ENCODE data around the gene NSMCE3. TPM values are rescaled to one million over a fixed set of nuclear protein-coding genes. Genes with fewer than 3 reads are reported as not detected.
A peak's percentile ranks its signal among the peaks of the same experiment; 100 is the strongest.

NSMCE3 gene
- total RNA-seq, 1 donor from 2014 or later = 10.0 TPM

DNA sequence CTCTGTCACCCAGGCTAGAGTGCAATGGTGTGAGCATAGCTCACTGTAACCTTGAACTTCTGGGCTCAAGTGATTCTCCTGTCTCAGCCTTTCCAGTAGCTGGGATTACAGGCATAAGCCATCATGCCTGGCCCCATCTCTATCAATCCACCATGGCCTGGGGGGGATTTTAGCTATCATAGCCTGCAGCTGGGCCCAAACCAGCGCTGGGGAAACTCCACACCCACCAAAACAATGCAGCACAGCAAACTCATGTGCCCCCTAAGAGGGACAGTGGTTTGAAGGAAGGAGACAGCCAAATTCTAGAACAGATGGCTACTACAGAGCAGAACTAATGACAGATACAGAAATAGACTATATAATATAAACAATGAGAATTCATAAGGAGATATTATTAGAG is 13.8 kb upstream of the NSMCE3 start:
- Mint-ChIP-seq H3K27me3 (peaks cover 28% of the 10 kb centered on the region), H3K27ac (no peak overlapping the region), H3K36me3 (ENCODE audit: low read depth) (no peaks in the 10 kb centered on the region), H3K9me3 (no peaks in the 10 kb centered on the region), H3K4me1 (no peaks in the 10 kb centered on the region), H3K4me3 (no peak overlapping the region)
- intact Hi-C loops (cut with micrococcal nuclease) = no loop called here
- no peak for DNase-seq

DNA sequence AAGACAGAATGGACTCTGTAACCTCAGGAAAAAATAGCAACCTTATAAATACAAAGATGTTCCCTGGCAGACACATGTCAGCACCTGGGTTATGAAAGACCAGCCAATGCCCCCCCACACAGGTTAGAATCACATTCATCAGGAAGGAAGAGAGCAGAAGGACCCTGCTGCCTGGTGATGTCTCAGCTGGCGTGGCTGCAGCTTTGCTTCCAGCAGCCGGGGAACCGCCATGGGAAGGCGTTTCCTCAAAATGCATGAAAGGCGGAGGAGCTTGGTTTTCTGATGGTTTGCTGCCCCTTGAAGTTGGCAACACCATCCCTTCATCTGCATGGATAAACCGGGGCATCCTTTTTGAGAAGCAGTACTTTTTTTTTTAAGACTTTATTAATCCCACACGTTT is 10.9 kb upstream of the NSMCE3 start:
- H3K27me3 Mint-ChIP-seq = peaks cover 17% of the 10 kb centered on the region
- no peak for DNase-seq
- intact Hi-C loops (cut with micrococcal nuclease) = no loop called here

DNA sequence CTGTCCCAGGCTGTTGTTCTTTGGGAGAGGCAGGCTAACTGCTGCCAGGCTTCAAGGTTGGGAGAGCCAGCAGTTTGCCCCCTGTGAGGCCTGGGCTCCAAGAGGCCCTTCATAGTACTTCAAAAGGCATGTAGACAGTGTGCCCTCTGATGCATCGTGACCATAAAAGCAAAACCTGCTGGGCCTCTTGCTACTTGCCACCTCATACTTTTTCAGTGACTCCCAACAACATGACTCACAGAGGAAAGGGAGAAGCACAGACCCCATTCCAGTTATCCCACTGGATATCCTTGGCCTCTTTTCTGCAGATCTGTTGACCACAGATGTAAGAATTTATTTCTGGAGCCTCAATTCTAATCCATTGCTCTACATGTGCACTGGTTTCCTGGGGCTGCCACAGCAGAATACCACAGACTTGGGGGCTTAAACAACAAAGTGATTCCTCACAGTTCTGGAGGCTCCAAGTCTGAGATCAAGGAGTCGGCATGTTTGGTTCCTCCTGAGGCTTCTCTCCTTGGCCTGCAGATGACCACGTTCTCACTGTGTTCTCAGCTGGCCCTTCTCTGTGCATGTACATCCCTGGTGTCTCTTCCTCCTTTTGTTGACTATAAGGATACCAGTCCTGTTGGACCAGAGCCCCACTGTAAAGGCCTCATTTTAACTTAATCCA is 8.9 kb upstream of the NSMCE3 start:
- H3K27me3 Mint-ChIP-seq = peaks cover 6% of the 10 kb centered on the region
- H3K27ac Mint-ChIP-seq = no peak overlapping the region
- H3K9me3 Mint-ChIP-seq = no peaks in the 10 kb centered on the region
- DNase-seq = no peak
- no peaks in the 10 kb centered on the region for H3K36me3 Mint-ChIP-seq (ENCODE audit: low read depth)
- intact Hi-C loops (cut with micrococcal nuclease) = no loop called here
- H3K4me1 Mint-ChIP-seq = no peaks in the 10 kb centered on the region
- H3K4me3 Mint-ChIP-seq = no peak overlapping the region

More for the DNA sequence above, 10.9 kb upstream of the NSMCE3 start:
- no peaks in the 10 kb centered on the region for H3K4me1 Mint-ChIP-seq
- H3K9me3 Mint-ChIP-seq = no peaks in the 10 kb centered on the region
- H3K27ac Mint-ChIP-seq = no peak overlapping the region
- no peak overlapping the region for H3K4me3 Mint-ChIP-seq
- no peaks in the 10 kb centered on the region for H3K36me3 Mint-ChIP-seq (ENCODE audit: low read depth)

DNA sequence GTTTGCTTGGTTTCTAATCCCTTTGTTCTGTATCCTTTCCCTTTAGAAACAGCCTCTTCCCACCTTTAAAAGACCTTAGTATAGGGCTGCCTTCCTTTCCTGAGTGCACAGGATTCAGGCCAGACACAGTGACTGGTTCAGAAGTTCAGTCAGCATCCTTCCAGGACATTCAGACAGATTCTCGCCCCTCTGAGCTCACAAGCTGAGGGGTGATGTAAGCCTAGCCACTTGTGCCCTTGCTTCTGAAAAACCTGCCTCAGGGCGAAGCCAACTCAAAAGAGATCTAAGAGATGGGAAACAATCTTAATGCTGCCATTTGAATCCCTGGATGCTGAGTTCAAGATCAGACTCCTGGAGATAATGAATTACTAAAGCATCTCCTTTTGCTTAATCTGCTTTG is 6.7 kb upstream of the NSMCE3 start:
- no peak for DNase-seq
- intact Hi-C loops (cut with micrococcal nuclease) = no loop called here
- no peaks in the 10 kb centered on the region for H3K9me3 Mint-ChIP-seq
- H3K4me1 Mint-ChIP-seq = no peaks in the 10 kb centered on the region
- peaks cover 6% of the 10 kb centered on the region for H3K27me3 Mint-ChIP-seq
- no peaks in the 10 kb centered on the region for H3K36me3 Mint-ChIP-seq (ENCODE audit: low read depth)
- H3K27ac Mint-ChIP-seq = no peak overlapping the region
- H3K4me3 Mint-ChIP-seq = no peak overlapping the region

DNA sequence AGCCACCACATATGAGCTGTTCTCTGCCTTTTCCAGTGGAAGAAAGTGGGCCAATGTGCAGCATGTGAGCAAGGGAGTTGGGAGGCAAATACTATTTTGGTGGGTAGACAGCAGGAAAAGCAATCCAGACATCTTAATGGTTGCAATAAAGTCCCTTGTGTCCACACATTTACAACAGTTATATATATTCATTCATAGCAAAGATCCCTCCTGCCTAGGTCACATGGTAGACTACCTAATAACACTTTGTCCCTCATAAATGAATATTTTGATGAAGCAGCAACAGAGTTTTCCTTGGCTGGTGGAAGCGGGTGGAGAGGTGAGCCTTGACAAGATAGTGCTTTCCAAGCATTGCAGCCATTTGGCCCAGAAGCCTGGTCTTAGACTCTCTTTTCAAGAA is 6.2 kb upstream of the NSMCE3 start:
- H3K4me3 Mint-ChIP-seq = no peak overlapping the region
- H3K27me3 Mint-ChIP-seq = peaks cover 6% of the 10 kb centered on the region
- no peaks in the 10 kb centered on the region for H3K4me1 Mint-ChIP-seq
- no peaks in the 10 kb centered on the region for H3K9me3 Mint-ChIP-seq
- no peaks in the 10 kb centered on the region for H3K36me3 Mint-ChIP-seq (ENCODE audit: low read depth)
- no peak for DNase-seq
- intact Hi-C loops (cut with micrococcal nuclease) = no loop called here
- H3K27ac Mint-ChIP-seq = no peak overlapping the region

DNA sequence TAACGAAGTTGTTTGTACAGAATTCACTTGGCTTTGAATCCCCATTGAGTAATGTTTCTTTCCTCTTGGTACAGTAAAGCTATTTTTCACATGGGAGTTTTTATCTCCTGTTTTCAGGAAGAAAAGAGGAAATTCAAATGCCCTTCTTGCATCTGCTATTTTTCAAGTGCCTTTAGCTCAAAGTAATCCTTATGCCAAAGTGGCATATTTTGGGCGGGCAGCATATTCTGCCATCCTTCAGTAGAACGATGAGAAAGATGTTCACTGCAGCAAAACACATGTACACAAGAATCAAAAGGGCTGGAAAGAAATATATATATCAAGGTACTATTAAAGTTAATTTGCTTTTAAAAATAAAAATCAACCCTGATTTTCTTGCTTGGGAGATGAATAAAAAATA is 5.3 kb upstream of the NSMCE3 start:
- intact Hi-C loops (cut with micrococcal nuclease) = no loop called here
- H3K36me3 Mint-ChIP-seq (ENCODE audit: low read depth) = no peaks in the 10 kb centered on the region
- H3K4me3 Mint-ChIP-seq = no peak overlapping the region
- H3K27ac Mint-ChIP-seq = no peak overlapping the region
- DNase-seq = no peak
- peaks cover 3% of the 10 kb centered on the region for H3K27me3 Mint-ChIP-seq
- no peaks in the 10 kb centered on the region for H3K9me3 Mint-ChIP-seq
- peaks cover 8% of the 10 kb centered on the region for H3K4me1 Mint-ChIP-seq

DNA sequence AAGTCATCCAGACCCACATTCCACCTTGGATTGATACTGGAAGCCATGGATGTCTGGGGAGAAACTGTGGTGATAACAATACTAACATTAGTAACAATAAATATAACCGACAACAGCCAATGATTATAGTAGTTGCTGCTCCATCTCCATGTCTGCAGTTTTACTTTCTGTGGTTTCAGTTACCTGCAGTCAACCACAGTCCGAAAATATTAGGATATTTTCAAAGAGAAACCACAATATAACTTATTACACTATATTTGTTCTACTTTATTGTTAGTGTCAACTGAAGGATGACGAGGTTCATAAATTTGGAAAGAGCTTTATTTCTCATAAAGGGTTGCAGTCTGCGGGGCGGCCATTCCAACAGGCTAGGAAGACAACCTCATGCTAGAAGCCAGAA is 2.6 kb upstream of the NSMCE3 start:
- peaks cover 1% of the 10 kb centered on the region for H3K36me3 Mint-ChIP-seq (ENCODE audit: low read depth)
- no peaks in the 10 kb centered on the region for H3K9me3 Mint-ChIP-seq
- intact Hi-C loops (cut with micrococcal nuclease) = no loop called here
- no peak overlapping the region for H3K27ac Mint-ChIP-seq
- H3K27me3 Mint-ChIP-seq = peaks cover 3% of the 10 kb centered on the region
- DNase-seq = no peak
- no peak overlapping the region for H3K4me3 Mint-ChIP-seq
- H3K4me1 Mint-ChIP-seq = peaks cover 25% of the 10 kb centered on the region

DNA sequence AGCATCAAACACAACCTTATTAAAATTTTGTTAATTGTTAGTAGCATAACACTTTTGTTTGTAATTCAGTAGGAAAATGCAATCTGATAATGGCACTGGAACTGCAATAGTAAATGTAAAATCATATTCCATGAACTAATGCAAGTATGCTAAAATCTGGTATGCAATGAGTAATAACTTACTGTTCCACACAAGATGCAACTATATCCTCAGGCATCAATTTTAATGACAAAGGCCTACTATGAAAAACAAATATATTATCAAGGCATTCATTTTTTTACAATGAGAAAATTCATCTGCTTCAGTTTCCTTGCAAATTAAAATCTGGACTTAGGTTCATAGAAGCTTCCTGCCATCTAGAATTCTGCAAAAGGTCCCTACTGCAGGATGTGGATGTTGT is 1.4 kb upstream of the NSMCE3 start:
- intact Hi-C loops (cut with micrococcal nuclease) = no loop called here
- Mint-ChIP-seq H3K27ac (peak overlapping the region; percentile 97), H3K4me1 (peaks cover 37% of the 10 kb centered on the region), H3K4me3 (no peak overlapping the region), H3K9me3 (no peaks in the 10 kb centered on the region), H3K36me3 (ENCODE audit: low read depth) (peaks cover 5% of the 10 kb centered on the region), H3K27me3 (peaks cover 3% of the 10 kb centered on the region)
- DNase-seq = no peak

DNA sequence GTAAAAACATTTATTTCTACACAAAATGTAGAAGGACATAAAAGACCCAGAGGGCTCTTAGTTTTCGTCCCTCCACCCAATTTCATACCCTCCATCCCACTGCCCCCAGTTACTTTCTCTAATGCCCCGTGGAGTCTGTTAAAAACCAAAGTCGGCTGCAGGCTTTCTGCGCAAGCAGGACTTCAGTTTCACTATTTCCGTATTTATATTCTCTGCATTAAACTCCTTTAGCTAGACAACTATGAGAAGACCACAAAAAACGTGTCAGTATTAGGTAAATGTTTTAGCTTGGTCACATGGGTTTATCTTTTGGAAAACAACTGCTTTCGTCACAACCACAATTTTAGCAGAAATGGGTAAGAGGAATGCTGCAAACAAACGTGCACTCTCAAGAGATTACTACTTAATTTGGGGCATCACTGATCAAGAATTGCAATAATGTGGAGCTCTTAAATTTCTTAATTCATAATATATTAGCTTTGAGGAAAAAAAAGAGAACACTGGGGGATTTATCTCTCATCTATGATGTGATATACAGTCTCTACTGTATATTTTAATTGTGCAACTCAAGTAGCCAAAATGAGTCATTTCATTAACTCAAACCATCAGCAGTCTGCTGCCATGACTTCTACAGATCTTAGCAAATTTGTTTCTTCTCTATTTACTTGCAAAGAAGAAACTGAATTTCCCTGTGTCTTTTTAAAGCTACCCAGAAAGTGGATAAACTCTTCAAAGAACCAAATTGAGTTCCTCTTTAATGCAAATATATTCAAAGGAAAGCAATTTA is 740 bp upstream of the NSMCE3 start:
- peak overlapping the region; percentile 97 for H3K27ac Mint-ChIP-seq
- intact Hi-C loops (cut with micrococcal nuclease) = no loop called here
- H3K36me3 Mint-ChIP-seq (ENCODE audit: low read depth) = peaks cover 5% of the 10 kb centered on the region
- peaks cover 41% of the 10 kb centered on the region for H3K4me1 Mint-ChIP-seq
- peak; percentile 78 for DNase-seq
- H3K9me3 Mint-ChIP-seq = no peaks in the 10 kb centered on the region
- peaks cover 3% of the 10 kb centered on the region for H3K27me3 Mint-ChIP-seq
- H3K4me3 Mint-ChIP-seq = peak overlapping the region; percentile 91

DNA sequence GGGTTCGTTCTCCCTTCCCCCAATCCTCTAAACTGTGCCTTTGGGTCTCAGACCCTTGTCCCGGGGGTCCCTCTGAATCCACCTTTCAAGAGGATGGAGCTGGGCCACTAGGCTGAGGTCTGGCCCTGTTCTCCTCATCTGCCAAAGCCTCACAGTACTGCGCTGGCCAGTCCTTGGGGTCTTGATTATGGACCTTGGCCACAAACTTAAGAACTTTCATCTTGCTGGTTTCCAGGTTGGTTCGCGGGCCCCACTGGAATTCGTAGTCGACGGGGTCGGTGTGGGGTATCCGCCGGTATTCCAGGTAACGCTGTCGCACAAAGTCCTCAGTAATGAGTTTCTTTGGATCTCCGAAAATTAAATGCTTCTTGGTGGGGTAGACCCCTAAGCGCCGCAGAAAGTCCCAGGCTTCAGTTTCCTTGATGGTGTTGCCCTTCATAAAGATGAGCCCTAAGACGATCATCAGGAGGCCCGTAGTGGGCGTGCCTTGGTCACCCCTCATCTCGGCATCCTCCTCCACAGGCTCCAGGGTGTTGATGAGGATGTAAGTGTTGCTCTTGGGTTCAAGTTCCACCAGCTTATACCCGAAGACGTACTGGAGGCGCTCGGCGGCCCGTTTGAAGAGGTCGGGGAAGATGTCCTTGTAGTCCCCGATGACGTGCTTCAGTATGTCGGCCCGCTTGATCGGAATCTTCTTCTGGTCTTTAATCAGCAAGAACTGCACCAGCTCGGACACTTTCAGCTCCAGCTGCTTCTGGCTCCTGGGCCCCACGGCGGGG is 727 bp downstream of the NSMCE3 start:
- intact Hi-C loops (cut with micrococcal nuclease) = no loop called here
- H3K27me3 Mint-ChIP-seq = peaks cover 3% of the 10 kb centered on the region

DNA sequence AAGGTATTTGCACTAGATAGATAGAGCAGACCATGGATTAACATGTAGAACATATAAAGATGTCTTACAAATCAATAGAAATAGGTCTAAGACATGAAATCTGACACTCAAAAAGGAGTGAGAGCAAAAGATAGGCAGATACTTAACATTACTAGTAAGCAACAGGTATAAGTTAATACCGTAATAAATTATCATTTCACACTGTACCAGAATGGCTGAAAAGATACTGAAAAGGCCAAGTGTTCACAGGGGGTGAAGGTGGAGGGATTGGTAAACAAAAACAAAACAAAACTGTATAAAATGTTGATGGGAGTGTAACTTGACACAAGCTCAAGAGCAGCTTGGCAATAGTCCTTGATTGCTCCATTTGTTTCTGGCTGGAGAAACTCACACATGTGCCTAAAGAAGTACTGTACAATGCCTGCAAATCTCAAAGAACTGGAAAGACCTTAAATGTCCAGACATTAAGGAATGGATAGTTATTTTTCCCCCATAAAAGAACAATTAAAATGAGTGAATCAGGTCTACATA is 3.5 kb downstream of the NSMCE3 start:
- DNase-seq = no peak
- no peaks in the 10 kb centered on the region for H3K27me3 Mint-ChIP-seq
- H3K27ac Mint-ChIP-seq = no peak overlapping the region
- intact Hi-C loops (cut with micrococcal nuclease) = no loop called here
- no peaks in the 10 kb centered on the region for H3K9me3 Mint-ChIP-seq
- peaks cover 5% of the 10 kb centered on the region for H3K36me3 Mint-ChIP-seq (ENCODE audit: low read depth)
- H3K4me3 Mint-ChIP-seq = no peak overlapping the region
- peaks cover 42% of the 10 kb centered on the region for H3K4me1 Mint-ChIP-seq

More for the DNA sequence above, 727 bp downstream of the NSMCE3 start:
- Mint-ChIP-seq H3K4me1 (peaks cover 42% of the 10 kb centered on the region), H3K9me3 (no peaks in the 10 kb centered on the region), H3K27ac (peak overlapping the region; percentile 99), H3K4me3 (peak overlapping the region; percentile 91), H3K36me3 (ENCODE audit: low read depth) (peaks cover 5% of the 10 kb centered on the region)
- peak; percentile 85 for DNase-seq

DNA sequence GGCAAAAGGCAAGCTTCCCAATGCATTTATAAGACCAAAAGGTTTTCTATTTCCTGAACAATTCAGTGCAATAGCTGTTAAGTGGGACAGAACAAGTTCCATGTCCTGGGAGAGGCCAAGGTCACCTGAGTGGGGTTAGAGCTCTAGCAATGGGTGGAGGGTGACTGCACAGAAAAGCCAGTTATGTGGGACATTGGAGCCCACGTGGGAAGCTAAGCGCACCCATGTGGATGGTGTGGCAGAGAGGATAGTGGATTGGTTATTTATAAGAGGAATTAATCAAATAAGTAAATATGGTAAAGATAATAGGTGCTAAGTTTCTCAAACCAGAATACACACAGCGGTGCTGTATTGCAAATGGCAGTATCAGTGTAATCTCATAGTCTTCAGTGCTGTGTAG is 6.3 kb downstream of the NSMCE3 start:
- DNase-seq = no peak
- Mint-ChIP-seq H3K4me3 (no peak overlapping the region), H3K36me3 (ENCODE audit: low read depth) (peaks cover 4% of the 10 kb centered on the region), H3K9me3 (no peaks in the 10 kb centered on the region), H3K27ac (no peak overlapping the region), H3K27me3 (peaks cover 13% of the 10 kb centered on the region), H3K4me1 (peaks cover 23% of the 10 kb centered on the region)
- intact Hi-C loops (cut with micrococcal nuclease) = no loop called here

DNA sequence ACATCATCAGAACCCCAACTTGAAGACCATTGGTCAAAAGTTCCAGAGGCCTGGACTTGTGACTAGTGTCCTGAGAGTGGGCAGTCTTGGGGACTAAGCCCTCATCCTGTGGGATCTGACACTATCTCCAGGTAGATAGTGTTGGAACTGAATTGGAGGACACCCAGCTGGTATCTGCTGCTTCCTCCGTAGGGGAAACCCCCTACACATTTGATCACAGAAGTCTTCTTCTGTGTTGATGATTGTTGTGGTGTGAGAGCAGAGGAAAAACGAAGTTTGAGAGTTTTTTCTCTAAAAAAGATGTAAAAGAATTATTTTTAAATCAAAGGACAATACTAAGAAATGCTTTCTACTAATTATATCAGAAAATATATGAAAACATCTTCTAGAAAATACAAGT is 6.9 kb downstream of the NSMCE3 start:
- H3K4me1 Mint-ChIP-seq = peaks cover 20% of the 10 kb centered on the region
- intact Hi-C loops (cut with micrococcal nuclease) = no loop called here
- peaks cover 13% of the 10 kb centered on the region for H3K27me3 Mint-ChIP-seq
- no peaks in the 10 kb centered on the region for H3K9me3 Mint-ChIP-seq
- no peak overlapping the region for H3K4me3 Mint-ChIP-seq
- peaks cover 4% of the 10 kb centered on the region for H3K36me3 Mint-ChIP-seq (ENCODE audit: low read depth)
- H3K27ac Mint-ChIP-seq = no peak overlapping the region
- DNase-seq = no peak

DNA sequence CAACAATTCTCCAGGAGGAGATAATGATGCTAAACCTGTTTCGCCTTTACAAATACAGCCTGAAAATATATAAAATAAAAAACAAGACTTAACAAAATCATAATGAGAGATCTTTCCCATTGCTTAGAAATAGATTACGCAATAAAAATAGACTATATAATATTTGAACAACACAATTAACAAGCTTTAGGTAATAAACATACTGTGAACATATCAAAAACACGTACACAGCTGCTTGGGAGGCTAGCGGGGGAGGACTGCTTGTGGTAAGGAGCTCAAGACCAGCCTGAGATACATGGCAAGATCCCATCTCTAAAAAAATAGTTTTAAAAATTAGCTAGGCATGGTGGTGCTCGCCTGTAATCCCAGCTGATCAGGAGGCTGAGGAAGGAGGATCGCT is 8.7 kb downstream of the NSMCE3 start:
- Mint-ChIP-seq H3K36me3 (ENCODE audit: low read depth) (no peaks in the 10 kb centered on the region), H3K4me1 (peaks cover 5% of the 10 kb centered on the region)

More for the DNA sequence above, 8.7 kb downstream of the NSMCE3 start:
- intact Hi-C loops (cut with micrococcal nuclease) = no loop called here
- no peak overlapping the region for H3K27ac Mint-ChIP-seq
- peaks cover 14% of the 10 kb centered on the region for H3K27me3 Mint-ChIP-seq
- no peak overlapping the region for H3K4me3 Mint-ChIP-seq
- no peaks in the 10 kb centered on the region for H3K9me3 Mint-ChIP-seq
- no peak for DNase-seq

Data from activated CD4-positive, alpha-beta T cell treated with anti-CD3 and anti-CD28 coated beads, Interleukin-2, amount 10 ng/mL, durations not matched to agents 24 days and 14 days (primary cell).